Left ventricle myocardium inferior (tissue), 1 donor: Measurements from ENCODE around the gene HCFC1. TPM values are rescaled to one million over a fixed set of nuclear protein-coding genes. Genes with fewer than 3 reads are reported as not detected.

Experiments
- DNase-seq: peaks from one replicate; pipeline ENCODE4 v3.0.0-alpha.2; 2020
- H3K27ac ChIP-seq: fragments of 200-600 bp; replicated peaks from 2 replicates; pipeline ENCODE4 v1.8.0; 2021
- H3K27me3 ChIP-seq: fragments of 200-600 bp; 2 replicates; pipeline ENCODE4 v1.8.0; 2021; ENCODE audit warnings: low read depth
- H3K36me3 ChIP-seq: fragments of 200-600 bp; 2 replicates; pipeline ENCODE4 v1.8.0; 2021
- H3K4me1 ChIP-seq: fragments of 200-600 bp; 2 replicates; pipeline ENCODE4 v1.8.0; 2021
- H3K4me3 ChIP-seq: fragments of 200-600 bp; 2 replicates; pipeline ENCODE4 v1.8.0; 2021; ENCODE audit warnings: mild to moderate bottlenecking, moderate library complexity
- H3K9me3 ChIP-seq: fragments of 200-600 bp; replicated peaks from 2 replicates; pipeline ENCODE4 v1.8.0; 2021
- intact Hi-C: fragments of 100-400 bp; cut with micrococcal nuclease; formaldehyde crosslinking; loops from one replicate; pipeline ENCODE4 v1.11.0; 2022
- total RNA-seq: library from RNA; stranded (reverse); fragmentation: NEBNext Ultra II Directional; extraction: Animal tissue kit (Norgen Biotek cat#: 25700); gene quantifications from one replicate; pipeline ENCODE4 v1.2.1, GENCODE V29; 2021
- TF ChIP-seq, protein P1 (sequence below): fragments of 200-600 bp; IDR thresholded peaks from 2 replicates; pipeline ENCODE4 v1.8.0; 2021; ENCODE audit warnings: antibody characterized with exemption, mild to moderate bottlenecking, borderline replicate concordance
- donor health status: DM: no; HTN: yes; CAD: no; lungs with severe emphysema.

HCFC1 gene
- total RNA-seq, 1 donor from 2014 or later: 28.4 TPM

DNA sequence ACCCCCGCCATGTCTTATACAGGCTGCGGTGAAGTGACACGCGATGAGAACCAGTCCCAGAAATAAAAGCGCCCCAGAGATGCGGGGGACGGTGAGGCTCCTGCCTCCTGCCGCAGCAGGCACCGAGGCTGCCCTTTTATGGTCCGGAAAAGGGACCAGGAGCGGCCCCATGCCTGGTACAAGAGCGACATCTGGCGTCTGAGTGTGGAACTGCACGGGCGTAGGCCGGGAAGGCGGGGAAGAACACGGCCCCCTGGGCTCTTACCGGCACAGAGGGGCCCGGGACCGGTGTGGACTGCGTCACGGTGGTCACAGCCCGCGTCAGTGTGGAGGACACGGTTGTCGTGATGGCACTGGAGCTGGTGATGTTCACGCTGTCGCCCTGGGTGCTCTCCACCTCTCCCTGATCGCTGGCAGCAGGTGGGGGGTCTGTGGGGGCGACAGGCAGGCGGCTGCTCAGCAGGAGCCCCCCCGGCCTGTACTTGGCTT is 18.2 kb downstream of the HCFC1 start:
- DNase-seq: peak; percentile 54
- no peaks in the 10 kb centered on the region for H3K9me3 ChIP-seq
- TF ChIP-seq, protein P1, sequence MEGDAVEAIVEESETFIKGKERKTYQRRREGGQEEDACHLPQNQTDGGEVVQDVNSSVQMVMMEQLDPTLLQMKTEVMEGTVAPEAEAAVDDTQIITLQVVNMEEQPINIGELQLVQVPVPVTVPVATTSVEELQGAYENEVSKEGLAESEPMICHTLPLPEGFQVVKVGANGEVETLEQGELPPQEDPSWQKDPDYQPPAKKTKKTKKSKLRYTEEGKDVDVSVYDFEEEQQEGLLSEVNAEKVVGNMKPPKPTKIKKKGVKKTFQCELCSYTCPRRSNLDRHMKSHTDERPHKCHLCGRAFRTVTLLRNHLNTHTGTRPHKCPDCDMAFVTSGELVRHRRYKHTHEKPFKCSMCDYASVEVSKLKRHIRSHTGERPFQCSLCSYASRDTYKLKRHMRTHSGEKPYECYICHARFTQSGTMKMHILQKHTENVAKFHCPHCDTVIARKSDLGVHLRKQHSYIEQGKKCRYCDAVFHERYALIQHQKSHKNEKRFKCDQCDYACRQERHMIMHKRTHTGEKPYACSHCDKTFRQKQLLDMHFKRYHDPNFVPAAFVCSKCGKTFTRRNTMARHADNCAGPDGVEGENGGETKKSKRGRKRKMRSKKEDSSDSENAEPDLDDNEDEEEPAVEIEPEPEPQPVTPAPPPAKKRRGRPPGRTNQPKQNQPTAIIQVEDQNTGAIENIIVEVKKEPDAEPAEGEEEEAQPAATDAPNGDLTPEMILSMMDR: peak; percentile 90
- intact Hi-C loops: loop anchor here (5.0 kb wide), 1 partner anchor 191 kb away; the partner anchor contains the start of gene PLXNB3
- no peak overlapping the region for H3K4me3 ChIP-seq
- H3K4me1 ChIP-seq: peaks cover 25% of the 10 kb centered on the region
- peaks cover 80% of the 10 kb centered on the region for H3K36me3 ChIP-seq
- H3K27me3 ChIP-seq: no peaks in the 10 kb centered on the region
- peak overlapping the region; percentile 40 for H3K27ac ChIP-seq

DNA sequence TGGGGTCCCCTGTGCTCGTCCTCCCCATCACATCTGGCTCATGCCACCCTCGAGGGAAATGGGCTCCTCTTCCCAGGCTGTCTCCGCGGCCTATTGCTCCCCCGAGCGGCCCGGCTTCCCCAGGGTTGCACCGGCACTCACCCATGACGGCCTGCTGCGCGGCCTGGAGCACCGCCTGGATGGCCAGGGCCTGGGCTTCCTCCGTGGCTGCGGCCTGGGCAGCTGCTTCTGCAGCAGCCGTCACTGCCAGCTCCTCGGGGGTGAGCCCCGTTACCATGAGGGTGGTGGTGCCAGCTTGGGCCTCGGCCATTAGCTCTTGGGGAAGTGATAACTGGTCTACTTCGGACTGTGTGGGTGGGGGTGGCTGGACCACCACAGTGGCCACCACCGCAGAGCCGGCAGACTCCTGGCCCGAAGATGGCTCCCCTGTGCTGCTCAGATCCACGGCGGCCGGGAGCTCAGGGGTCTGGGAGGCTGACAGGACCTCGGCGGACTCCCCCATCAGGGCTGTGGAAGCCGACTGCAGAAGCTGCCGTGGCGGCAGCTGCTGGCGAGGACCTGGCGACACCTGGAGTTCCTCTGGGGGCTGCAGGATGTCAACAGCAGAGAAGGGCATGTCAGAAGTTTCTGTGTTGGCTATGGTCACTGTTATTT is 19.1 kb downstream of the HCFC1 start:
- Histone ChIP-seq H3K27me3 (no peaks in the 10 kb centered on the region), H3K9me3 (no peaks in the 10 kb centered on the region), H3K4me3 (no peak overlapping the region), H3K36me3 (peaks cover 71% of the 10 kb centered on the region), H3K27ac (peak overlapping the region; percentile 40), H3K4me1 (peaks cover 34% of the 10 kb centered on the region)
- DNase-seq: no peak
- intact Hi-C loops: loop anchor here (5.0 kb wide), 1 partner anchor 190 kb away; the partner anchor contains the start of gene PLXNB3
- TF ChIP-seq, protein P1: no peak

DNA sequence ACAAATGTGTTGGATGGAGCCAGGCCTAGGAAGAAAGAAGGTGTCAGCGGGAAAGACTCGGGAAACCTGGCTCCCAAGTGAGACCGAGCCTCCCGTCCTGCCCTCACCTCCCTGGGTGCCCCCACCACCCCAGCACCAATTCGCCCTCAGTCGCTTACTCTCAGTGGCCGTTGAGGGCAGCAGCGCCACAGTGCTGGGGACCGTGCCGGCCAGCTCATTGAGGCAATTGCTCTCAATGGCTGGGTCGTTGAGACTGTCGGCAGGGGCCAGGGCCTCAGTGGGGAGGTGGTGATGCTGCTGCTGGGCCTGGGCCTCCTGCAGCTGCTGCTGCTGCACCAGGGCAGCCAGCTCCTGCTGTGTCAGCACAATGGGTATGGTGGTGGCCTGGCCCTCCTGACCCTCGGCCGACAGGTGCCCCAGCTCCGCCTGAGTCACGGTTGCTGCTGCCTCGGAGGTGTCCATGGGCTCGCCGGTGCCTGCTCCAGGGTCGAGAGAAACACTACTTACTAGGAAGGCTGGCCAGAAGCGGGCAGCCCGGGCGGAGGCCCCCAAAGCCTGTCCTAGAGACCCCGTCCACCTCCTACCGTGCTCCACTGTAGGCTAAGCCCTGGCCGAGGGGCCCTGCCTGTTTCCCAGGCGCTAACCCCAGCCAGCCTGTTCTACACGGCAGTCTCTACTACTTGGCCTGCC is 19.8 kb downstream of the HCFC1 start:
- intact Hi-C loops: loop anchor here (5.0 kb wide), 1 partner anchor 190 kb away; the partner anchor contains the start of gene PLXNB3
- Histone ChIP-seq H3K27me3 (no peaks in the 10 kb centered on the region), H3K4me1 (peaks cover 35% of the 10 kb centered on the region), H3K27ac (no peak overlapping the region), H3K4me3 (no peak overlapping the region), H3K9me3 (no peaks in the 10 kb centered on the region), H3K36me3 (peaks cover 64% of the 10 kb centered on the region)
- no peak for DNase-seq
- TF ChIP-seq, protein P1: no peak

DNA sequence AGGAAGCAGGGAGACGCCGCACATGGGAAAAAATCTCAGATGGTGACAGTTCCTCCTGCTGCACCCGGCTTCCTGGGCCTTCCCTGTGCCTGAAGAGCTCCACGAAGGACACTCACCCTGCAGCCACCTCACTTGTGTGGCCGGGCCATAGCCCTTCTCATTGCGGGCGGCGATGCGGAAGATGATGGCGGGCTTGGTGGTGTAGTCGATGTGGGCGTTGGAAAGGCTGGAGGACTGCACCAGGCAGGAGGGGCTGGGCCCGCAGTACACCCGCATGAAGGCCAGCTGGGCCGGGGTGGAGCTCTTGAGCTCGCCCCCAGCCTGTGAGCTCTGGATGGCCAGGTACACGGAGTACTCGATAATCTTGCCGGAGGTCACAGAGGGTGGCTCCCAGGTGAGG is 21.5 kb downstream of the HCFC1 start:
- H3K36me3 ChIP-seq: peaks cover 54% of the 10 kb centered on the region
- intact Hi-C loops: loop anchor here (5.0 kb wide), 1 partner anchor 188 kb away; the partner anchor contains the start of gene PLXNB3

More for the DNA sequence above, 21.5 kb downstream of the HCFC1 start:
- H3K27ac ChIP-seq: peak overlapping the region; percentile 82
- no peak for DNase-seq
- H3K4me3 ChIP-seq: no peak overlapping the region
- H3K4me1 ChIP-seq: peaks cover 35% of the 10 kb centered on the region
- TF ChIP-seq, protein P1: no peak
- no peaks in the 10 kb centered on the region for H3K9me3 ChIP-seq
- H3K27me3 ChIP-seq: no peaks in the 10 kb centered on the region
